Left lung (tissue), 10 donors: ENCODE results near the gene ATAD3A. TPM values are rescaled to one million over a fixed set of nuclear protein-coding genes. Genes with fewer than 3 reads are reported as not detected.
"Not testable (repeated sequence)": the region's sequence is repeated elsewhere in the genome, so short reads cannot be mapped to it uniquely, and the experiment has no call there.

ENCODE experiments used
- ATAC-seq: fragments of 200-7000 bp; cut with Tn5 transposase; one replicate; pipeline ENCODE4 v1.9.1; 2020; ENCODE audit warnings: moderate library complexity
- DNase-seq, 4 donors: peaks; one replicate each; pipeline ENCODE4 v3.0.0-alpha.2; 2013 to 2020
- H3K27ac ChIP-seq, 2 donors: fragments of 200-600 bp; sonication (generic) in 1 of 2; one replicate each; pipeline versions ENCODE4 v1.5.0 to v1.8.0; 2020 to 2021
- H3K27me3 ChIP-seq, 2 donors: fragments of 200-600 bp; sonication (generic) in 1 of 2; one replicate each; pipeline versions ENCODE4 v1.5.0 to v1.8.0; 2020 to 2021
- H3K36me3 ChIP-seq, 2 donors: fragments of 200-600 bp; sonication (generic) in 1 of 2; one replicate each; pipeline versions ENCODE4 v1.5.0 to v1.8.0; 2020 to 2021
- H3K4me1 ChIP-seq, 2 donors: fragments of 200-600 bp; one replicate each; pipeline ENCODE4 v1.8.0; 2021
- H3K4me3 ChIP-seq, 2 donors: fragments of 200-600 bp; sonication (generic) in 1 of 2; one replicate each; pipeline versions ENCODE4 v1.5.0 to v1.8.0; 2020 to 2021; ENCODE audit warnings: mild to moderate bottlenecking in 1 of 2
- H3K9me3 ChIP-seq, 2 donors: fragments of 200-600 bp; sonication (generic) in 1 of 2; one replicate each; pipeline versions ENCODE4 v1.5.0 to v1.8.0; 2020 to 2021
- intact Hi-C, 2 donors: fragments of 100-400 bp; cut with DNase I; formaldehyde crosslinking; loops; one replicate each; pipeline versions ENCODE4 v1.11.2 to v1.14.2; 2022
- polyA plus RNA-seq, 6 donors: library from polyadenylated mRNA; unstranded; fragments of 120-200 nt; gene quantifications; one replicate each; pipeline ENCODE4 v1.2.1, GENCODE V29; 2013; ENCODE audit not compliant: insufficient read length in 6 of 6
- total RNA-seq, 2 donors: library from RNA; stranded (reverse); fragmentation: NEBNext Ultra II Directional; extraction: Animal tissue kit (Norgen Biotek cat#: 25700); gene quantifications; one replicate each; pipeline ENCODE4 v1.2.1, GENCODE V29; 2021
- TF ChIP-seq, protein P1 (sequence below), 2 donors: fragments of 200-600 bp; sonication (generic) in 1 of 2; IDR thresholded peaks; one replicate each; pipeline versions ENCODE4 v1.5.0 to v1.8.0; 2021; ENCODE audit warnings: antibody characterized with exemption in 2 of 2
- donor health status: DM: no; HTN: yes; CAD: no.
- donor health status: DM: no; HTN: no; CAD: no.

ATAD3A gene
- total and polyA plus RNA-seq, 8 donors: 12.1 to 37.8 (median 20.1) TPM

DNA sequence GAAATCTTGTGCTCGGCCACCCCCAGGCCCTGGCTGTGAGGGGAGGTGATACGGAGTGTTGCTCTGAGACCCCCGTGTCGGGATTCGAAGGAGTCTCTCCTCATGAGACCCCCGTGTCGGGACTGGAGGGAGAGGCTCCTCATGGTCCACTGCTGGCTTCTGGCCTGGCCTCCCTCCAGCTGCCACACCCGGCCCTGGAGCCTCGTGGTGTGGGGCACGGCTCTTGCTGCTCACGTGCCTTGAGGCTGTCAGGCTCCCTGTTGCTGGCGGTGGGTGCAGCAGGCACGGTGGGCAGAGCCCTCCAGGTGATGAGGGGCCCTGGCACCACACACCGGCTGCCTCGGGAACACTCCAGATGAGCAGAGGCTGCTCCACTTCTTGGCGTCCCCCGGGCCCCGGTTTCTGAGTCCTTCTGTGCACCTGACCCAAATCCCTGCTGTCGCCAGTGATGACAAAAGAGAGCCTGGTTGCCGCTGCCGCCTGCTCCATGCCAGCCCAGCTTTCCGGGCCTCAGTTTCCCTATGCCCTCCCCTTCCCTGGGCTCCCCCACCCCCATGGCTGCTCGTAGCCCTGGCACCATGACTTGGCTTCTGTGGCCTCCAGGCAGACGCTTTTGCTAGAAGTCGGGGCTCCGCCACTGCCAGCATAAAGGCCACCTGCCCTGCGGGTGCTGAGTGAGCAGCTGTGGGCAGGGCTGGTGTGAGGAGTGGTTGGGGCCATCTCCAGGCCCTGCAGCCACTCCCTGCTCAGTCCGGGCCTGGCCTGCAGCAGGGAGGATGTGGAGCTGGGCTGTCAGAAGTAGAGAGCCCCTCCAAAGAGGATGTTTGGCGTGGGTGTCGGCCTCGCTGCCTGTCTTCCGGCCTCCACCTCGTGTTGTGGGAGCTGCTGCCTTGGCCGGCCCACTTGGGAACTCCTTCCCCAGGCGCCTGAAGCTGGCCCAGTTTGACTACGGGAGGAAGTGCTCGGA, 16.6 kb downstream of the ATAD3A start:
- TF ChIP-seq, protein P1, sequence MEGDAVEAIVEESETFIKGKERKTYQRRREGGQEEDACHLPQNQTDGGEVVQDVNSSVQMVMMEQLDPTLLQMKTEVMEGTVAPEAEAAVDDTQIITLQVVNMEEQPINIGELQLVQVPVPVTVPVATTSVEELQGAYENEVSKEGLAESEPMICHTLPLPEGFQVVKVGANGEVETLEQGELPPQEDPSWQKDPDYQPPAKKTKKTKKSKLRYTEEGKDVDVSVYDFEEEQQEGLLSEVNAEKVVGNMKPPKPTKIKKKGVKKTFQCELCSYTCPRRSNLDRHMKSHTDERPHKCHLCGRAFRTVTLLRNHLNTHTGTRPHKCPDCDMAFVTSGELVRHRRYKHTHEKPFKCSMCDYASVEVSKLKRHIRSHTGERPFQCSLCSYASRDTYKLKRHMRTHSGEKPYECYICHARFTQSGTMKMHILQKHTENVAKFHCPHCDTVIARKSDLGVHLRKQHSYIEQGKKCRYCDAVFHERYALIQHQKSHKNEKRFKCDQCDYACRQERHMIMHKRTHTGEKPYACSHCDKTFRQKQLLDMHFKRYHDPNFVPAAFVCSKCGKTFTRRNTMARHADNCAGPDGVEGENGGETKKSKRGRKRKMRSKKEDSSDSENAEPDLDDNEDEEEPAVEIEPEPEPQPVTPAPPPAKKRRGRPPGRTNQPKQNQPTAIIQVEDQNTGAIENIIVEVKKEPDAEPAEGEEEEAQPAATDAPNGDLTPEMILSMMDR (IDR thresholded peaks at IDR 0.05): no peak
- DNase-seq (no peak), ATAC-seq (no peak)
- Histone ChIP-seq H3K4me3 (no peak overlapping the region), H3K27ac (no peak overlapping the region), H3K36me3 (peaks cover 0 to 79% of the 10 kb centered on the region in 2 donors), H3K4me1 (no peaks in the 10 kb centered on the region), H3K9me3 (peaks cover 0 to 14% of the 10 kb centered on the region in 2 donors), H3K27me3 (no peaks in the 10 kb centered on the region)
- intact Hi-C loops: no loop called here

GRCh38 chr1:1529321-1529720, 17.4 kb downstream of the ATAD3A start:
- Histone ChIP-seq H3K4me1 (no peaks in the 10 kb centered on the region), H3K27me3 (no peaks in the 10 kb centered on the region), H3K36me3 (peaks cover 0 to 77% of the 10 kb centered on the region in 2 donors), H3K4me3 (no peak overlapping the region), H3K27ac (no peak overlapping the region), H3K9me3 (peaks cover 0 to 14% of the 10 kb centered on the region in 2 donors)
- ATAC-seq (no peak), DNase-seq (no peak)
- intact Hi-C loops: no loop called here
- TF ChIP-seq, protein P1 (IDR thresholded peaks at IDR 0.05): no peak

DNA sequence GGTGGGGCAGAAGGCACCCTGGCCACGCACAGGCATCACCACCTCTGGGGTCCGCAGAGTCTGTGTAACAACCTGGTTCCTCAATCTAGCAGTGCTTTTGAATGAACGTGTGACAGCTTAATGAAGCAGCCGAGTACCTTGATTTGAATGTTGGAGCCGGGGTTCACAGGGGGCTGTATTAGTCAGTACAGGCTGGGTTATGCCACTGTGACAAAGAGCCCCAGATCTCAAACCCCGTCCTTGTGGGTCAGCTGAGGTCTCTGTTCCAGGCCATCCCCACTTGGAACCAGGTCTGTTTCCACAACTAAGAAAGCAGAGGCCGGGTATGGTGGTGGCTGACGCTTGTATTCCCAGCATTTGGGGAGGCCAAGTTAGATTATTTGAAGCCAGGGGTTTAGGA, 18.0 kb downstream of the ATAD3A start:
- H3K27me3 ChIP-seq: no peaks in the 10 kb centered on the region
- H3K4me1 ChIP-seq: no peaks in the 10 kb centered on the region
- H3K27ac ChIP-seq: no peak overlapping the region
- peaks cover 0 to 14% of the 10 kb centered on the region in 2 donors for H3K9me3 ChIP-seq
- no peak overlapping the region for H3K4me3 ChIP-seq
- TF ChIP-seq, protein P1 (IDR thresholded peaks at IDR 0.05): no peak
- no peak for ATAC-seq
- DNase-seq: no peak
- intact Hi-C loops: no loop called here
- peaks cover 0 to 80% of the 10 kb centered on the region in 2 donors for H3K36me3 ChIP-seq

GRCh38 chr1:1531947-1532346, 20.0 kb downstream of the ATAD3A start:
- intact Hi-C loops: no loop called here
- Histone ChIP-seq H3K9me3 (peaks cover 0 to 14% of the 10 kb centered on the region in 2 donors), H3K36me3 (peaks cover 0 to 67% of the 10 kb centered on the region in 2 donors), H3K4me3 (no peak overlapping the region), H3K27ac (no peak overlapping the region), H3K4me1 (no peaks in the 10 kb centered on the region), H3K27me3 (no peaks in the 10 kb centered on the region)
- no peak for DNase-seq
- TF ChIP-seq, protein P1 (IDR thresholded peaks at IDR 0.05): no peak
- ATAC-seq: no peak

GRCh38 chr1:1533176-1533893, 21.4 kb downstream of the ATAD3A start:
- Histone ChIP-seq H3K36me3 (peaks cover 0 to 53% of the 10 kb centered on the region in 2 donors), H3K9me3 (peaks cover 0 to 14% of the 10 kb centered on the region in 2 donors)
- H3K27me3 ChIP-seq, DNase-seq, H3K27ac ChIP-seq, H3K4me1 ChIP-seq, H3K4me3 ChIP-seq, intact Hi-C loops: not testable (repeated sequence)
- ATAC-seq: peak; percentile 47

DNA sequence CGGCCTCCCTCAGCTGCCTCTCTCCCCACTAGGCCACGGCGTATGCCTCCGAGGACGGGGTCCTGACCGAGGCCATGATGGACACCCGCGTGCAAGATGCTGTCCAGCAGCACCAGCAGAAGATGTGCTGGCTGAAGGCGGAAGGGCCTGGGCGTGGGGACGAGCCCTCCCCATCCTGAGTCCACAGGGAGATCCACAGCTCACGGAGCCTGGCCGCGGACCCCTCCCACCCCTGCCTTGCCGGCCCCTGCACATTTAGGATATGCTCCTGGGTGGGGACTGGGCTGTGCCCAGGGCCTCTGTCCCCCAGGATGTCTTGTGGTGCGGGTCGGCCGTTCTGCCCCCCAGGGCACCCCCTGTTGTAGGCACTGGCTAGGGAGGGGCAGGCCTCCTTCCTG, 21.9 kb downstream of the ATAD3A start:
- Histone ChIP-seq H3K9me3 (peaks cover 0 to 14% of the 10 kb centered on the region in 2 donors), H3K36me3 (peaks cover 0 to 48% of the 10 kb centered on the region in 2 donors)
- H3K27ac ChIP-seq, ATAC-seq, intact Hi-C loops, H3K4me1 ChIP-seq, H3K4me3 ChIP-seq, H3K27me3 ChIP-seq, DNase-seq: not testable (repeated sequence)
